GM18861 (cell line): ENCODE results near the gene POP7.

Experiments
- ATAC-seq: cut with Tn5 transposase; IDR thresholded peaks from one replicate; pipeline ENCODE4 v1.9.1; 2021; ENCODE audit not compliant: unreplicated experiment

The POP7 gene

GRCh38 chr7:100679129-100679926 is 26.6 kb upstream of the POP7 start:
- no peak for ATAC-seq

- no peak for ATAC-seq
Measured at GRCh38 chr7:100679927-100680575, 25.9 kb upstream of the POP7 start.

- no peak for ATAC-seq
Measured at GRCh38 chr7:100680576-100681271, 25.2 kb upstream of the POP7 start.

- ATAC-seq, result no peak
Measured at GRCh38 chr7:100681491-100682227, 24.3 kb upstream of the POP7 start.

- no peak for ATAC-seq
Measured at GRCh38 chr7:100682228-100682741, 23.6 kb upstream of the POP7 start.

- no peak for ATAC-seq
Measured at GRCh38 chr7:100682991-100683658, 22.8 kb upstream of the POP7 start.

- ATAC-seq, result no peak
Measured at GRCh38 chr7:100683659-100684533, 22.0 kb upstream of the POP7 start.

GRCh38 chr7:100684534-100685042 is 21.3 kb upstream of the POP7 start:
- ATAC-seq, result no peak

GRCh38 chr7:100685049-100685605 is 20.8 kb upstream of the POP7 start:
- ATAC-seq, result no peak

GRCh38 chr7:100685631-100686145 is 20.2 kb upstream of the POP7 start:
- no peak for ATAC-seq

GRCh38 chr7:100686201-100686821 is 19.6 kb upstream of the POP7 start:
- no peak for ATAC-seq

- no peak for ATAC-seq
Measured at GRCh38 chr7:100686822-100687211, 19.1 kb upstream of the POP7 start.

- ATAC-seq, result no peak
Measured at GRCh38 chr7:100687261-100687660, 18.7 kb upstream of the POP7 start.

- ATAC-seq, result no peak
Measured at GRCh38 chr7:100687751-100688300, 18.1 kb upstream of the POP7 start.

GRCh38 chr7:100688326-100688860 is 17.5 kb upstream of the POP7 start:
- no peak for ATAC-seq

- ATAC-seq, result no peak
Measured at GRCh38 chr7:100689230-100690135, 16.4 kb upstream of the POP7 start.
